Liver (tissue), 9 donors: ENCODE results near the gene LRMDA. TPM values are rescaled to one million over a fixed set of nuclear protein-coding genes. Genes with fewer than 3 reads are reported as not detected.

ENCODE experiments used
- DNase-seq: peaks from one replicate; pipeline ENCODE4 v3.0.0-alpha.2; 2017; ENCODE audit warnings: low spot score
- H3K27ac ChIP-seq, 2 donors: one replicate each; pipeline ENCODE4 v1.7.0; 2013; ENCODE audit warnings: inconsistent platforms in 2 of 2, low read length in 2 of 2, control low read depth in 1 of 2, low read depth in 1 of 2, mild to moderate bottlenecking in 1 of 2
- H3K27me3 ChIP-seq, 4 donors: one replicate each; pipeline versions ENCODE4 v1.6.1 to v1.7.0; 2013; ENCODE audit warnings: low read length in 3 of 4, inconsistent platforms in 1 of 4, mild to moderate bottlenecking in 1 of 4, moderate library complexity in 1 of 4; ENCODE audit not compliant: control insufficient read depth in 4 of 4, insufficient read depth in 4 of 4
- H3K36me3 ChIP-seq, 4 donors: one replicate each; pipeline versions ENCODE4 v1.6.1 to v1.7.0; 2013; ENCODE audit warnings: low read length in 3 of 4, mild to moderate bottlenecking in 3 of 4, low read depth in 1 of 4, moderate library complexity in 1 of 4; ENCODE audit not compliant: control insufficient read depth in 4 of 4, insufficient read depth in 3 of 4
- H3K4me1 ChIP-seq, 4 donors: one replicate each; pipeline versions ENCODE4 v1.6.1 to v1.7.0; 2013; ENCODE audit warnings: low read length in 3 of 4, mild to moderate bottlenecking in 3 of 4, moderate library complexity in 1 of 4; ENCODE audit not compliant: control insufficient read depth in 4 of 4, insufficient read depth in 4 of 4
- H3K4me3 ChIP-seq, 3 donors: one replicate each; pipeline versions ENCODE4 v1.6.1 to v1.7.0; 2013; ENCODE audit warnings: low read length in 3 of 3, control low read depth in 1 of 3, low read depth in 1 of 3, mild to moderate bottlenecking in 1 of 3
- H3K9ac ChIP-seq, 2 donors: one replicate each; pipeline ENCODE4 v1.7.0; 2013; ENCODE audit warnings: low read length in 2 of 2, mild to moderate bottlenecking in 2 of 2, moderate library complexity in 2 of 2, control low read depth in 1 of 2, low read depth in 1 of 2
- H3K9me3 ChIP-seq, 4 donors: one replicate each; pipeline versions ENCODE4 v1.6.1 to v1.7.0; 2013; ENCODE audit warnings: low read length in 3 of 4; ENCODE audit not compliant: control insufficient read depth in 4 of 4
- ATF3 ChIP-seq: IDR thresholded peaks from 2 replicates; pipeline ENCODE4 v1.6.1; 2016; ENCODE audit warnings: antibody characterized with exemption
- CTCF ChIP-seq: fragments of 150-350 bp; IDR thresholded peaks from 2 replicates; pipeline ENCODE4 v1.5.1; 2017; ENCODE audit warnings: improper control_type of control experiment, low read depth, low read length; ENCODE audit not compliant: missing input control
- EGR1 ChIP-seq, 2 donors: IDR thresholded peaks; 2 replicates each; pipeline ENCODE4 v1.6.1; 2016 to 2018; ENCODE audit warnings: antibody characterized with exemption in 2 of 2, low read depth in 2 of 2
- FOXA1 ChIP-seq: IDR thresholded peaks from 2 replicates; pipeline ENCODE4 v1.6.1; 2016; ENCODE audit warnings: antibody characterized with exemption
- FOXA2 ChIP-seq: IDR thresholded peaks from 2 replicates; pipeline ENCODE4 v1.6.1; 2016; ENCODE audit warnings: antibody characterized with exemption
- GABPA ChIP-seq, 2 donors: IDR thresholded peaks in 1 of 2; conservative IDR thresholded peaks in 1 of 2; 2 replicates each; pipeline ENCODE4 v1.6.1; 2016; ENCODE audit warnings: antibody characterized with exemption in 2 of 2, mild to moderate bottlenecking in 1 of 2, moderate library complexity in 1 of 2
- HNF4A ChIP-seq, 2 donors: conservative IDR thresholded peaks; 2 replicates each; pipeline ENCODE4 v1.6.1; 2016; ENCODE audit warnings: antibody characterized with exemption in 2 of 2, mild to moderate bottlenecking in 2 of 2
- HNF4G ChIP-seq: IDR thresholded peaks from 2 replicates; pipeline ENCODE4 v1.6.1; 2016; ENCODE audit warnings: antibody characterized with exemption
- JUND ChIP-seq, 2 donors: IDR thresholded peaks; 2 replicates each; pipeline ENCODE4 v1.6.1; 2016; ENCODE audit warnings: antibody characterized with exemption in 2 of 2
- MAX ChIP-seq: IDR thresholded peaks from 2 replicates; pipeline ENCODE4 v1.6.1; 2016; ENCODE audit warnings: antibody characterized with exemption
- NR2F2 ChIP-seq: IDR thresholded peaks from 2 replicates; pipeline ENCODE4 v1.6.1; 2016; ENCODE audit warnings: antibody characterized with exemption
- RAD21 ChIP-seq, 2 donors: IDR thresholded peaks; 2 replicates each; pipeline ENCODE4 v1.6.1; 2016; ENCODE audit warnings: antibody characterized with exemption in 2 of 2, mild to moderate bottlenecking in 2 of 2
- REST ChIP-seq: IDR thresholded peaks from 2 replicates; pipeline ENCODE4 v1.6.1; 2016; ENCODE audit warnings: antibody characterized with exemption, mild to moderate bottlenecking
- RXRA ChIP-seq, 2 donors: IDR thresholded peaks; 2 replicates each; pipeline ENCODE4 v1.6.1; 2017 to 2018; ENCODE audit warnings: antibody characterized with exemption in 2 of 2, mild to moderate bottlenecking in 1 of 2
- SP1 ChIP-seq: IDR thresholded peaks from 2 replicates; pipeline ENCODE4 v1.6.1; 2018; ENCODE audit warnings: antibody characterized with exemption, mild to moderate bottlenecking
- TAF1 ChIP-seq: conservative IDR thresholded peaks from 2 replicates; pipeline ENCODE4 v1.6.1; 2016; ENCODE audit warnings: antibody characterized with exemption, mild to moderate bottlenecking
- YY1 ChIP-seq: IDR thresholded peaks from 2 replicates; pipeline ENCODE4 v1.6.1; 2016; ENCODE audit warnings: antibody characterized with exemption, mild to moderate bottlenecking
- ZBTB33 ChIP-seq: IDR thresholded peaks from 2 replicates; pipeline ENCODE4 v1.6.1; 2016; ENCODE audit warnings: antibody characterized with exemption
- WGBS: extraction: QIAGEN DNeasy Blood & Tissue Kit; methylation state at CpG from one replicate; pipeline ENCODE4 v1.1.7; 2013; 5-methylcytosine and 5-hydroxymethylcytosine counted together
- polyA plus RNA-seq, 2 donors: library from polyadenylated mRNA; stranded (reverse) in 1 of 2; unstranded in 1 of 2; fragments of 200-250 nt in 1 of 2; fragments of >200 nt in 1 of 2; fragmentation: Nextera tagmentation in 1 of 2; extraction: Ambion mirVana in 1 of 2; gene quantifications; one replicate each; pipeline versions ENCODE4 v1.2.1 to v1.2.3, GENCODE V29; 2013 to 2015
- total RNA-seq, 2 donors: library from RNA; depleted of rRNA; stranded (reverse); fragments of >200 nt; gene quantifications; one replicate each; pipeline ENCODE4 v1.2.3, GENCODE V29; 2014
- donor health status: healthy.
- donor health status: healthy.
- donor health status: healthy.
- donor health status: healthy.
- donor health status: healthy.

The LRMDA gene
- total and polyA plus RNA-seq, 4 donors, result 7.9 to 15.8 (median 11.3) TPM

- Histone ChIP-seq H3K9me3 (no peaks in the 10 kb centered on the region), H3K4me1 (no peaks in the 10 kb centered on the region), H3K27ac (no peak overlapping the region), H3K27me3 (no peaks in the 10 kb centered on the region), H3K9ac (no peak overlapping the region), H3K36me3 (no peaks in the 10 kb centered on the region), H3K4me3 (no peak overlapping the region)
- TF ChIP-seq RXRA (IDR thresholded peaks at IDR 0.05) (no peak), TAF1 (no peak), MAX (no peak), ZBTB33 (no peak), RAD21 (IDR thresholded peaks at IDR 0.05) (no peak), HNF4A (conservative IDR thresholded peaks at IDR 0.05) (no peak), FOXA1 (no peak), SP1 (no peak), YY1 (no peak), HNF4G (no peak), CTCF (no peak), GABPA (IDR thresholded peaks at IDR 0.05 in 1 of 2, conservative IDR thresholded peaks at IDR 0.05 in 1 of 2) (no peak), REST (no peak), NR2F2 (no peak), EGR1 (IDR thresholded peaks at IDR 0.05; ENCODE audit: low read depth in 2 of 2) (no peak), ATF3 (no peak), FOXA2 (no peak), JUND (IDR thresholded peaks at IDR 0.05) (no peak)
- WGBS, result 90% methylated on average over 2 of the region's 2 CpGs
- DNase-seq, result no peak
Measured at GRCh38 chr10:75878586-75878985, 447.2 kb downstream of the LRMDA start.
